SJCRH30 (cell line): ENCODE measurements around the gene INF2. TPM values are rescaled to one million over a fixed set of nuclear protein-coding genes. Genes with fewer than 3 reads are reported as not detected.

Experiments
- DNase-seq, 2 experiments: peaks; one replicate each; pipeline ENCODE4 v3.0.0-alpha.2; 2015 to 2020
- H3K27ac ChIP-seq: fragments of 250-450 bp; sonication (Bioruptor Pico); 2 replicates; pipeline ENCODE4 v1.5.1; 2020; ENCODE audit warnings: mild to moderate bottlenecking, moderate library complexity
- H3K27me3 ChIP-seq: fragments of 250-450 bp; sonication (Bioruptor Pico); 2 replicates; pipeline ENCODE4 v1.5.1; 2020; ENCODE audit warnings: mild to moderate bottlenecking, moderate library complexity
- H3K36me3 ChIP-seq: fragments of 250-450 bp; sonication (Bioruptor Pico); 2 replicates; pipeline ENCODE4 v1.5.1; 2020; ENCODE audit warnings: mild to moderate bottlenecking, moderate library complexity
- H3K4me1 ChIP-seq: fragments of 250-450 bp; sonication (Bioruptor Pico); 2 replicates; pipeline ENCODE4 v1.5.1; 2020; ENCODE audit warnings: mild to moderate bottlenecking, moderate library complexity
- H3K4me3 ChIP-seq: fragments of 250-450 bp; sonication (Bioruptor Pico); 2 replicates; pipeline ENCODE4 v1.5.1; 2020; ENCODE audit warnings: mild to moderate bottlenecking, moderate library complexity
- H3K9me3 ChIP-seq: fragments of 250-450 bp; sonication (Bioruptor Pico); replicated peaks from 2 replicates; pipeline ENCODE4 v1.5.1; 2020; ENCODE audit warnings: mild to moderate bottlenecking, moderate library complexity
- total RNA-seq: library from RNA; depleted of rRNA; stranded (reverse); fragments of >200 nt; shearing (Covaris generic); gene quantifications from 2 replicates; pipeline ENCODE4 v1.2.3, GENCODE V29; 2014

Gene INF2
- total RNA-seq, 1 experiment from 2014 or later = 38.3 TPM

GRCh38 chr14:104706733-104707607 is 17.6 kb downstream of the INF2 start:
- H3K4me3 ChIP-seq = no peak overlapping the region
- no peak overlapping the region for H3K27ac ChIP-seq
- DNase-seq = peak; percentile 60 to 66
- no peaks in the 10 kb centered on the region for H3K27me3 ChIP-seq
- H3K9me3 ChIP-seq = no peaks in the 10 kb centered on the region
- H3K4me1 ChIP-seq = peaks cover 6% of the 10 kb centered on the region
- peaks cover 18% of the 10 kb centered on the region for H3K36me3 ChIP-seq

- Histone ChIP-seq H3K27ac (no peak overlapping the region), H3K27me3 (no peaks in the 10 kb centered on the region), H3K4me1 (peaks cover 6% of the 10 kb centered on the region), H3K4me3 (no peak overlapping the region), H3K36me3 (peaks cover 17% of the 10 kb centered on the region), H3K9me3 (no peaks in the 10 kb centered on the region)
- no peak for DNase-seq
Observed at GRCh38 chr14:104707608-104708595, 18.5 kb downstream of the INF2 start.

- Histone ChIP-seq H3K4me3 (no peak overlapping the region), H3K36me3 (peaks cover 10% of the 10 kb centered on the region), H3K27me3 (no peaks in the 10 kb centered on the region), H3K27ac (no peak overlapping the region), H3K9me3 (no peaks in the 10 kb centered on the region), H3K4me1 (peaks cover 6% of the 10 kb centered on the region)
- peak; percentile 61 to 83 for DNase-seq
Observed at GRCh38 chr14:104708606-104709268, 19.3 kb downstream of the INF2 start.

GRCh38 chr14:104709387-104710039 is 20.1 kb downstream of the INF2 start:
- no peak overlapping the region for H3K27ac ChIP-seq
- peaks cover 4% of the 10 kb centered on the region; the same call in 1 of the 2 replicates for H3K36me3 ChIP-seq
- no peaks in the 10 kb centered on the region for H3K27me3 ChIP-seq
- DNase-seq = no peak
- peaks cover 6% of the 10 kb centered on the region for H3K4me1 ChIP-seq
- no peaks in the 10 kb centered on the region for H3K9me3 ChIP-seq
- no peak overlapping the region for H3K4me3 ChIP-seq

GRCh38 chr14:104710071-104710735 is 20.8 kb downstream of the INF2 start:
- Histone ChIP-seq H3K4me3 (no peak overlapping the region), H3K9me3 (no peaks in the 10 kb centered on the region), H3K4me1 (peaks cover 6% of the 10 kb centered on the region), H3K27ac (no peak overlapping the region), H3K36me3 (no peaks in the 10 kb centered on the region; the same call in 1 of the 2 replicates), H3K27me3 (no peaks in the 10 kb centered on the region)
- DNase-seq = no peak

GRCh38 chr14:104712881-104713734 is 23.7 kb downstream of the INF2 start:
- no peak for DNase-seq
- Histone ChIP-seq H3K4me3 (no peak overlapping the region), H3K4me1 (no peaks in the 10 kb centered on the region), H3K9me3 (no peaks in the 10 kb centered on the region), H3K27ac (no peak overlapping the region), H3K27me3 (no peaks in the 10 kb centered on the region), H3K36me3 (peaks cover 5% of the 10 kb centered on the region; the same call in 1 of the 2 replicates)

GRCh38 chr14:104714066-104714465 is 24.6 kb downstream of the INF2 start:
- H3K27ac ChIP-seq = no peak overlapping the region
- H3K27me3 ChIP-seq = no peaks in the 10 kb centered on the region
- peaks cover 5% of the 10 kb centered on the region; the same call in 1 of the 2 replicates for H3K36me3 ChIP-seq
- H3K4me3 ChIP-seq = no peak overlapping the region
- no peak for DNase-seq
- H3K4me1 ChIP-seq = no peaks in the 10 kb centered on the region
- no peaks in the 10 kb centered on the region for H3K9me3 ChIP-seq

GRCh38 chr14:104714681-104715080 is 25.3 kb downstream of the INF2 start:
- H3K4me3 ChIP-seq = no peak overlapping the region
- H3K4me1 ChIP-seq = no peaks in the 10 kb centered on the region
- no peak overlapping the region for H3K27ac ChIP-seq
- DNase-seq = no peak
- peaks cover 5% of the 10 kb centered on the region; the same call in 1 of the 2 replicates for H3K36me3 ChIP-seq
- no peaks in the 10 kb centered on the region for H3K9me3 ChIP-seq
- H3K27me3 ChIP-seq = no peaks in the 10 kb centered on the region

- Histone ChIP-seq H3K9me3 (no peaks in the 10 kb centered on the region), H3K36me3 (peaks cover 5% of the 10 kb centered on the region; the same call in 1 of the 2 replicates)
- DNase-seq = no peak
Observed at GRCh38 chr14:104715416-104715815, 26.0 kb downstream of the INF2 start.

GRCh38 chr14:104715871-104716270 is 26.5 kb downstream of the INF2 start:
- Histone ChIP-seq H3K4me1 (no peaks in the 10 kb centered on the region), H3K9me3 (no peaks in the 10 kb centered on the region), H3K27ac (no peak overlapping the region), H3K27me3 (no peaks in the 10 kb centered on the region), H3K36me3 (peaks cover 5% of the 10 kb centered on the region; the same call in 1 of the 2 replicates), H3K4me3 (no peak overlapping the region)
- no peak for DNase-seq

More at GRCh38 chr14:104715416-104715815, 26.0 kb downstream of the INF2 start:
- Histone ChIP-seq H3K4me1 (no peaks in the 10 kb centered on the region), H3K4me3 (no peak overlapping the region), H3K27ac (no peak overlapping the region), H3K27me3 (no peaks in the 10 kb centered on the region)

GRCh38 chr14:104717137-104717536 is 27.7 kb downstream of the INF2 start:
- H3K9me3 ChIP-seq = no peaks in the 10 kb centered on the region
- H3K4me1 ChIP-seq = peaks cover 8% of the 10 kb centered on the region
- no peak overlapping the region for H3K27ac ChIP-seq
- no peaks in the 10 kb centered on the region for H3K27me3 ChIP-seq
- H3K4me3 ChIP-seq = no peak overlapping the region
- no peak for DNase-seq
- H3K36me3 ChIP-seq = peaks cover 5% of the 10 kb centered on the region; the same call in 1 of the 2 replicates

GRCh38 chr14:104717646-104718045 is 28.2 kb downstream of the INF2 start:
- no peak overlapping the region for H3K27ac ChIP-seq
- H3K4me3 ChIP-seq = no peak overlapping the region
- peaks cover 13% of the 10 kb centered on the region for H3K4me1 ChIP-seq
- peaks cover 5% of the 10 kb centered on the region; the same call in 1 of the 2 replicates for H3K36me3 ChIP-seq
- H3K27me3 ChIP-seq = no peaks in the 10 kb centered on the region
- H3K9me3 ChIP-seq = no peaks in the 10 kb centered on the region
- DNase-seq = no peak

GRCh38 chr14:104718147-104718546 is 28.7 kb downstream of the INF2 start:
- no peaks in the 10 kb centered on the region for H3K27me3 ChIP-seq
- H3K4me1 ChIP-seq = peaks cover 13% of the 10 kb centered on the region
- no peak overlapping the region for H3K4me3 ChIP-seq
- H3K36me3 ChIP-seq = peaks cover 5% of the 10 kb centered on the region; the same call in 1 of the 2 replicates
- DNase-seq = no peak
- no peak overlapping the region for H3K27ac ChIP-seq
- H3K9me3 ChIP-seq = no peaks in the 10 kb centered on the region
